Natural killer cell (primary cell): ENCODE measurements around the gene ZAR1L. TPM values are rescaled to one million over a fixed set of nuclear protein-coding genes. Genes with fewer than 3 reads are reported as not detected.

Experiments used
- ATAC-seq, 3 donors: fragments of 150-1000 bp in 2 of 3; fragments of 200-7000 bp in 1 of 3; cut with Tn5 transposase; 1 replicate in 1 of 3; 2 replicates in 2 of 3; pipeline ENCODE4 v1.10.0; 2021; ENCODE audit warnings: mild to moderate bottlenecking in 2 of 3, moderate library complexity in 2 of 3
- DNase-seq, 2 donors: peaks; one replicate each; pipeline versions ENCODE4 v3.0.0 to v3.0.0-alpha.2; 2013 to 2021; ENCODE audit warnings: mixed read lengths in 1 of 2
- H3K27ac ChIP-seq: one replicate; pipeline ENCODE4 v1.5.1; 2013; ENCODE audit warnings: mild to moderate bottlenecking, low read length
- H3K27me3 ChIP-seq: one replicate; pipeline ENCODE4 v1.6.1; 2013; ENCODE audit warnings: low read length; ENCODE audit not compliant: control insufficient read depth, insufficient read depth
- H3K36me3 ChIP-seq: one replicate; pipeline ENCODE4 v1.6.1; 2013; ENCODE audit warnings: low read length; ENCODE audit not compliant: control insufficient read depth, insufficient read depth
- H3K4me1 ChIP-seq: one replicate; pipeline ENCODE4 v1.6.1; 2013; ENCODE audit warnings: low read length; ENCODE audit not compliant: control insufficient read depth, insufficient read depth
- H3K4me3 ChIP-seq: one replicate; pipeline ENCODE4 v1.5.1; 2013; ENCODE audit warnings: low read length
- H3K9me3 ChIP-seq: one replicate; pipeline ENCODE4 v1.6.1; 2013; ENCODE audit warnings: low read length; ENCODE audit not compliant: control insufficient read depth, insufficient read depth
- H3K27ac Mint-ChIP-seq, 2 donors: one replicate each; pipeline ENCODE4 v1.8.0; 2022; ENCODE audit warnings: mild to moderate bottlenecking in 2 of 2, mixed read lengths in 2 of 2, moderate library complexity in 1 of 2
- H3K27me3 Mint-ChIP-seq, 2 donors: one replicate each; pipeline ENCODE4 v1.8.0; 2022; ENCODE audit warnings: low read depth in 2 of 2, mixed read lengths in 2 of 2
- H3K36me3 Mint-ChIP-seq: one replicate; pipeline ENCODE4 v1.8.0; 2022; ENCODE audit warnings: mixed read lengths
- H3K4me1 Mint-ChIP-seq, 2 donors: one replicate each; pipeline ENCODE4 v1.8.0; 2022; ENCODE audit warnings: mixed read lengths in 2 of 2
- H3K4me3 Mint-ChIP-seq: one replicate; pipeline ENCODE4 v1.8.0; 2022; ENCODE audit warnings: mild to moderate bottlenecking, moderate library complexity, mixed read lengths
- H3K9me3 Mint-ChIP-seq, 2 donors: one replicate each; pipeline ENCODE4 v1.8.0; 2022; ENCODE audit warnings: mixed read lengths in 2 of 2
- WGBS: methylation state at CpG from one replicate; pipeline ENCODE4 v1.1.7; 2013; ENCODE audit warnings: missing lambda C conversion rate; ENCODE audit not compliant: insufficient coverage; 5-methylcytosine and 5-hydroxymethylcytosine counted together
- intact Hi-C: fragments of 100-400 bp; cut with micrococcal nuclease; formaldehyde crosslinking; loops from one replicate; pipeline ENCODE4 v1.14.2; 2022
- total RNA-seq, 4 donors: library from RNA; stranded (reverse); fragments of 120-200 nt in 1 of 4; gene quantifications; one replicate each; pipeline versions ENCODE4 v1.2.3 to v1.2.4, GENCODE V29; 2013 to 2022
- TF ChIP-seq, protein P1 (sequence below): fragments of 200-600 bp; IDR thresholded peaks from one replicate; pipeline ENCODE4 v1.8.0; 2022; ENCODE audit warnings: antibody characterized with exemption

Gene ZAR1L
- total RNA-seq, 3 donors from 2014 or later (not counting 1 experiment from before 2014, with no cell fraction given): 0.23 TPM; not detected in 2

DNA sequence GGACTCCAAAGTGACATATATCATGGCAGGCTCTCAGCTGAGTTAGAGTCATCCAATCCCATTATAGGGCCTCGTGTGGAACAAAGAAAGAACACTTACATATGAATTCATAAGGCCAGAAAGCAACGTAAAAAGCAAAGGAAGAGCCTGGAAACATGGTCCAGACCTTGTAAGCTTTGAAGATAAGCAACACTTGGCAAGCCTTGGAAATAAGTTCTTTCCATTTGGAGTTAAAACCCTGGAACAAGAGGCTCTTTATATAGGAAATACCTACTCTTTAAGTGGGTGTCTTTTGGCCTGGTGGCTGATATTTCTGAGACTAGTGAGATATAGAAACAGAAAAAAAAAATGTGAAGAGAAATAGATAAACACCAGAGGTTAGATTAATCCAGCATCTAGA is 49.4 kb downstream of the ZAR1L start:
- Histone ChIP-seq H3K4me1 (no peaks in the 10 kb centered on the region), H3K9me3 (no peaks in the 10 kb centered on the region), H3K27me3 (no peaks in the 10 kb centered on the region), H3K4me3 (no peak overlapping the region), H3K27ac (no peak overlapping the region), H3K36me3 (peaks cover 3% of the 10 kb centered on the region)
- H3K27ac Mint-ChIP-seq: no peak overlapping the region
- H3K9me3 Mint-ChIP-seq: no peaks in the 10 kb centered on the region
- TF ChIP-seq, protein P1, sequence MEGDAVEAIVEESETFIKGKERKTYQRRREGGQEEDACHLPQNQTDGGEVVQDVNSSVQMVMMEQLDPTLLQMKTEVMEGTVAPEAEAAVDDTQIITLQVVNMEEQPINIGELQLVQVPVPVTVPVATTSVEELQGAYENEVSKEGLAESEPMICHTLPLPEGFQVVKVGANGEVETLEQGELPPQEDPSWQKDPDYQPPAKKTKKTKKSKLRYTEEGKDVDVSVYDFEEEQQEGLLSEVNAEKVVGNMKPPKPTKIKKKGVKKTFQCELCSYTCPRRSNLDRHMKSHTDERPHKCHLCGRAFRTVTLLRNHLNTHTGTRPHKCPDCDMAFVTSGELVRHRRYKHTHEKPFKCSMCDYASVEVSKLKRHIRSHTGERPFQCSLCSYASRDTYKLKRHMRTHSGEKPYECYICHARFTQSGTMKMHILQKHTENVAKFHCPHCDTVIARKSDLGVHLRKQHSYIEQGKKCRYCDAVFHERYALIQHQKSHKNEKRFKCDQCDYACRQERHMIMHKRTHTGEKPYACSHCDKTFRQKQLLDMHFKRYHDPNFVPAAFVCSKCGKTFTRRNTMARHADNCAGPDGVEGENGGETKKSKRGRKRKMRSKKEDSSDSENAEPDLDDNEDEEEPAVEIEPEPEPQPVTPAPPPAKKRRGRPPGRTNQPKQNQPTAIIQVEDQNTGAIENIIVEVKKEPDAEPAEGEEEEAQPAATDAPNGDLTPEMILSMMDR: no peak
- no peaks in the 10 kb centered on the region for H3K36me3 Mint-ChIP-seq
- ATAC-seq (no peak), DNase-seq (no peak)
- no peaks in the 10 kb centered on the region for H3K27me3 Mint-ChIP-seq
- no peaks in the 10 kb centered on the region for H3K4me1 Mint-ChIP-seq
- intact Hi-C loops: loop anchor here (10.0 kb wide), 1 partner anchor 179 kb away; no protein-coding TSS in a partner anchor
- 88% methylated on average over 2 of the region's 2 CpGs for WGBS
- no peak overlapping the region for H3K4me3 Mint-ChIP-seq

DNA sequence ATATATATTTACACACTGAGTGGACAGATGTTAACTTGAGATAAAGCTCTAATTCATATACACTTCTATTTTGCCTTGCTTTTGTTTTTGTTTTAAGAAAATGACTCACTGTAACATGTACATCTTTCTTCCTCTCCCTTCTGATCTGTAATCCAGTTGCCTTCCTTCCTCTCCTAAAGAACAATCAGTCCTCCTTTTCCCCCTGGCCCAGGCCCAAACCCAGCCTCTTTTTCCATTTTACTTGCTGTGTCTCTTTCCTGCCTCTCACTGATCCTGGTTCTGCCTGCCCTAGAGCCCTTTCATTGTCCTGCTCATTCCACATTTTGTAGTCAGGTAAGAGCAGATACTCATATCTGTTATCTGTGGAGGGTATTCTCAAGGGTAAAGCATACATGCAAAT is 50.8 kb downstream of the ZAR1L start:
- no peak overlapping the region for H3K27ac Mint-ChIP-seq
- TF ChIP-seq, protein P1: no peak

DNA sequence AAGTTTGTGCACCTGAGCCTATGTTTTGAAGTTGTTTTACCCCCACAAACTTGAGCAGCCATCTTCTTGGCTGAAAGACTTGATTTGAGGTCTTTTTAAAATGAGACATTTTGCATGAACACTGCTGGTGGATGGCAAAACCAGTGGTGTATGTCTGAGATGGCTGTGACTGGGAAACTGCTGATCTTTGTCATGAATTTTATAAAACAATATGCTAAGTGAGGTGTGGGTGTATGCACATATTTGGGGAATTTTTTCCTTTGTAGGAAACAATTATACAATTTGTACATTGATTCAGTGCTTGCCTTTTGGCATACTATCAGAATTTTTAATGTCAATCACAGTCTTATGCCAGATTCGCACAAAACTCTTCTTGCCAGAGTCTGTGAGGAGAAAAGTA is 52.5 kb downstream of the ZAR1L start:
- Mint-ChIP-seq H3K27me3 (no peaks in the 10 kb centered on the region), H3K9me3 (no peaks in the 10 kb centered on the region), H3K4me3 (no peak overlapping the region), H3K27ac (no peak overlapping the region), H3K4me1 (no peaks in the 10 kb centered on the region), H3K36me3 (no peaks in the 10 kb centered on the region)
- TF ChIP-seq, protein P1: no peak
- Histone ChIP-seq H3K4me3 (no peak overlapping the region), H3K27ac (no peak overlapping the region), H3K4me1 (no peaks in the 10 kb centered on the region), H3K36me3 (peaks cover 3% of the 10 kb centered on the region), H3K9me3 (no peaks in the 10 kb centered on the region), H3K27me3 (no peaks in the 10 kb centered on the region)
- intact Hi-C loops: loop anchor here (10.0 kb wide), 1 partner anchor 182 kb away; no protein-coding TSS in a partner anchor
- ATAC-seq: no peak
- no CpG with 5 or more reads among the region's 1 CpG for WGBS
- DNase-seq: no peak

More for the DNA sequence above, 50.8 kb downstream of the ZAR1L start:
- no peaks in the 10 kb centered on the region for H3K4me1 ChIP-seq
- no peak for DNase-seq
- intact Hi-C loops: loop anchor here (10.0 kb wide), 1 partner anchor 180 kb away; no protein-coding TSS in a partner anchor
- ATAC-seq: no peak
- Mint-ChIP-seq H3K4me3 (no peak overlapping the region), H3K4me1 (no peaks in the 10 kb centered on the region), H3K9me3 (no peaks in the 10 kb centered on the region), H3K27me3 (no peaks in the 10 kb centered on the region), H3K36me3 (no peaks in the 10 kb centered on the region)
- no peaks in the 10 kb centered on the region for H3K27me3 ChIP-seq
- H3K4me3 ChIP-seq: no peak overlapping the region
- no peak overlapping the region for H3K27ac ChIP-seq
- H3K36me3 ChIP-seq: peaks cover 3% of the 10 kb centered on the region
- no peaks in the 10 kb centered on the region for H3K9me3 ChIP-seq

DNA sequence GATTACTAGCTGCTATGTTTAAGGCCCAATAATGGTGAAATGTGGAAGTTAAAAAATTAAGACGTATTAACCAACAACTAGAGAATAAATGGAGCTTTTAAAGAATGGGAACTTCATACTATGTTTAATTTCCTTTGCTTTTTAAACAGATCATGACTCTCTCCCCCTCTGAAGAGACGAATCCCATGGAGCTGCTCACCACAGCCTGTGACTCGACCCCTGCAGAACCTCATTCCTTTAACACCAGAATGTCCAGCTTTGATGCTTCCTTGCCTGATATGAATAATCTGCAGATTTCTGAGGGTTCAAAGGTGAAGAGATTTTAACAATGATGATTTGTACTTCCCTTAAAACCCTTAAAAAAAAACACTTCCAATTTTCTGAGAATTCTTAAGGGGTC is 53.0 kb downstream of the ZAR1L start:
- H3K4me1 Mint-ChIP-seq: no peaks in the 10 kb centered on the region
- Histone ChIP-seq H3K4me3 (no peak overlapping the region), H3K4me1 (no peaks in the 10 kb centered on the region), H3K9me3 (no peaks in the 10 kb centered on the region), H3K36me3 (peaks cover 3% of the 10 kb centered on the region), H3K27ac (no peak overlapping the region), H3K27me3 (no peaks in the 10 kb centered on the region)
- DNase-seq (no peak), ATAC-seq (no peak)
- 95% methylated on average over 2 of the region's 3 CpGs for WGBS
- no peak overlapping the region for H3K27ac Mint-ChIP-seq
- TF ChIP-seq, protein P1: no peak
- H3K36me3 Mint-ChIP-seq: no peaks in the 10 kb centered on the region
- intact Hi-C loops: loop anchor here (10.0 kb wide), 1 partner anchor 183 kb away; no protein-coding TSS in a partner anchor
- no peaks in the 10 kb centered on the region for H3K27me3 Mint-ChIP-seq
- no peaks in the 10 kb centered on the region for H3K9me3 Mint-ChIP-seq
- no peak overlapping the region for H3K4me3 Mint-ChIP-seq
